Ascending aorta (tissue), 2 donors: Measurements from ENCODE around the gene SIRT1. TPM values are rescaled to one million over a fixed set of nuclear protein-coding genes. Genes with fewer than 3 reads are reported as not detected.

ENCODE experiments used
- DNase-seq, 2 donors: peaks; one replicate each; pipeline ENCODE4 v3.0.0-alpha.2; 2019; ENCODE audit warnings: low spot score in 2 of 2
- H3K27ac ChIP-seq, 2 donors: fragments of 200-600 bp; sonication (generic); one replicate each; pipeline ENCODE4 v1.5.1; 2016 to 2017; ENCODE audit warnings: mild to moderate bottlenecking in 1 of 2
- H3K27me3 ChIP-seq: fragments of 200-600 bp; sonication (generic); one replicate; pipeline ENCODE4 v1.5.1; 2017
- H3K36me3 ChIP-seq, 2 donors: fragments of 200-600 bp; sonication (generic); one replicate each; pipeline ENCODE4 v1.5.1; 2016
- H3K4me1 ChIP-seq, 2 donors: fragments of 200-600 bp; sonication (generic); one replicate each; pipeline ENCODE4 v1.5.1; 2016 to 2017; ENCODE audit warnings: mild to moderate bottlenecking in 1 of 2
- H3K4me3 ChIP-seq, 2 donors: fragments of 200-600 bp; sonication (generic); one replicate each; pipeline ENCODE4 v1.5.1; 2016 to 2017; ENCODE audit warnings: mild to moderate bottlenecking in 1 of 2
- H3K9me3 ChIP-seq, 2 donors: fragments of 200-600 bp; sonication (generic); one replicate each; pipeline ENCODE4 v1.5.1; 2016
- CTCF ChIP-seq, 3 experiments: fragments of 200-600 bp in 2 of 3; fragments of 450-650 bp in 1 of 3; sonication (generic) in 2 of 3; IDR thresholded peaks; one replicate each; pipeline ENCODE4 v1.5.1; 2016 to 2019; ENCODE audit warnings: antibody characterized with exemption in 3 of 3, mild to moderate bottlenecking in 1 of 3, moderate library complexity in 1 of 3
- intact Hi-C: fragments of 100-400 bp; cut with DNase I; formaldehyde crosslinking; loops from one replicate; pipeline ENCODE4 v1.15.1; 2023
- total RNA-seq: library from RNA; depleted of rRNA; stranded (reverse); fragments of >200 nt; gene quantifications from one replicate; pipeline ENCODE4 v1.1.0, GENCODE V29; 2016

The SIRT1 gene
- total RNA-seq, 1 donor from 2014 or later, result 7.6 TPM

GRCh38 chr10:67839951-67840350, 44.5 kb upstream of the SIRT1 start:
- H3K27ac ChIP-seq, result no peak overlapping the region
- TF ChIP-seq CTCF (IDR thresholded peaks at IDR 0.05), result no peak
- H3K9me3 ChIP-seq, result peaks cover 0 to 6% of the 10 kb centered on the region in 2 donors
- H3K4me1 ChIP-seq, result no peaks in the 10 kb centered on the region
- H3K27me3 ChIP-seq, result no peaks in the 10 kb centered on the region
- DNase-seq, result no peak
- no peak overlapping the region for H3K4me3 ChIP-seq
- intact Hi-C loops, result no loop called here
- H3K36me3 ChIP-seq, result no peaks in the 10 kb centered on the region

- Histone ChIP-seq H3K27ac (no peak overlapping the region), H3K36me3 (no peaks in the 10 kb centered on the region), H3K9me3 (peaks cover 0 to 6% of the 10 kb centered on the region in 2 donors), H3K4me1 (no peaks in the 10 kb centered on the region), H3K27me3 (no peaks in the 10 kb centered on the region), H3K4me3 (no peak overlapping the region)
- no peak for DNase-seq
- intact Hi-C loops, result no loop called here
- no peak for TF ChIP-seq CTCF (IDR thresholded peaks at IDR 0.05)
Observed at GRCh38 chr10:67841737-67842136, 42.7 kb upstream of the SIRT1 start.

- no peak overlapping the region for H3K27ac ChIP-seq
- TF ChIP-seq CTCF (IDR thresholded peaks at IDR 0.05), result no peak
- no peak overlapping the region for H3K4me3 ChIP-seq
- no peak for DNase-seq
- H3K4me1 ChIP-seq, result no peaks in the 10 kb centered on the region
- no peaks in the 10 kb centered on the region for H3K36me3 ChIP-seq
- intact Hi-C loops, result no loop called here
- H3K9me3 ChIP-seq, result peaks cover 0 to 6% of the 10 kb centered on the region in 2 donors
- H3K27me3 ChIP-seq, result no peaks in the 10 kb centered on the region
Observed at GRCh38 chr10:67843284-67843683, 41.2 kb upstream of the SIRT1 start.

- no peak for TF ChIP-seq CTCF (IDR thresholded peaks at IDR 0.05)
- H3K9me3 ChIP-seq, result no peaks in the 10 kb centered on the region
- DNase-seq, result peak; percentile 78 to 98
- intact Hi-C loops, result loop anchor here (1.0 to 10.0 kb wide), 5 partner anchors 35 to 1055 kb away; partner anchors contain the start of genes DDX50, HERC4, HNRNPH3 and PBLD
- peaks cover 3 to 5% of the 10 kb centered on the region in 2 donors for H3K4me1 ChIP-seq
- H3K4me3 ChIP-seq, result peak overlapping the region; percentile 77 to 87
- H3K27me3 ChIP-seq, result no peaks in the 10 kb centered on the region
- H3K36me3 ChIP-seq, result no peaks in the 10 kb centered on the region
- H3K27ac ChIP-seq, result peak overlapping the region; percentile 92 to 94
Observed at GRCh38 chr10:67849331-67850011, 35.0 kb upstream of the SIRT1 start.

GRCh38 chr10:67851186-67851585, 33.3 kb upstream of the SIRT1 start:
- Histone ChIP-seq H3K9me3 (no peaks in the 10 kb centered on the region), H3K4me3 (no peak overlapping the region), H3K27ac (no peak overlapping the region), H3K36me3 (no peaks in the 10 kb centered on the region), H3K27me3 (no peaks in the 10 kb centered on the region), H3K4me1 (peaks cover 3 to 5% of the 10 kb centered on the region in 2 donors)
- DNase-seq, result no peak
- TF ChIP-seq CTCF (IDR thresholded peaks at IDR 0.05), result no peak
- intact Hi-C loops, result loop anchor here (5.0 to 10.0 kb wide), 2 partner anchors 481 to 1054 kb away; partner anchors contain the start of genes DDX50, HNRNPH3 and PBLD
